A204.1 (cell line): ENCODE measurements around the gene CCDC88B.
A peak's percentile ranks its signal among the peaks of the same experiment; 100 is the strongest.
"Not testable (repeated sequence)": the region's sequence is repeated elsewhere in the genome, so short reads cannot be mapped to it uniquely, and the experiment has no call there.

Experiments used
- FAIRE-seq: peaks from 2 replicates; lab custom pipeline; 2012; peaks lifted over from hg19 to GRCh38; lab: Jason Lieb, UNC

The CCDC88B gene

DNA sequence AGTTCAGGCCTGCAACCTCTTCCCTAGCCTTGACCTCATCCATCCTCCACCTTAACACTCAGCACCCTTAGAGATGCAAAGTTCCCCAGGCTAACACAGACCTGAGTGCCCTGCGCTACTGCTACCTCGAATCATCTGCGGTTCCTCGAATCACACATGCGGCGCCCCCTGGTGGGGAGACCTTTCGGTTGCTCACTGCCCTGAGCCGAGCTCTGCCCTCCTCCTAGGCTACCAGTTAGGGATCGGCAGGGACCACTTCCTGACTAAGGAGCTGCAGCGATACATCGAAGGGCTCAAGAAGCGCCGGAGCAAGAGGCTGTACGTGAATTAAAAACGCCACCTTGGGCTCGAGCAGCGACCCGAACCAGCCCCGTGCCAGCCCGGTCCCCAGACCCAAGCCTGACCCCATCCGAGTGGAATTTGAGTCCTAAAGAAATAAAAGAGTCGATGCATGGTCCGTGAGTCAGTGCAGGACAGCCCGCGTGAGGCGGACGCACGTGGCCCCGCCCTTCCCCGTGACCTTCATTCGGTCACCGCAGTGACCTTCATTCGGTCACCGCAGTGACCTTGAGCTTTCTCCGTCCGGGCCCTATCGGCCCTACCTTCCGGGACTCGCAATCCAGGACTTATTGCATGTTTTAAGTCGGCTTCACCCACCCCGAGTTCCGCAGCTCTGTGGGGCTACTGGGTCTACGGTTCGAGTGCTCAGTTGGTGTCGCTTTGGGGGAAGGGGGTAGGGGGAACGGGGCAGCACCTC, 35.5 kb upstream of the CCDC88B start:
- FAIRE-seq: no peak

DNA sequence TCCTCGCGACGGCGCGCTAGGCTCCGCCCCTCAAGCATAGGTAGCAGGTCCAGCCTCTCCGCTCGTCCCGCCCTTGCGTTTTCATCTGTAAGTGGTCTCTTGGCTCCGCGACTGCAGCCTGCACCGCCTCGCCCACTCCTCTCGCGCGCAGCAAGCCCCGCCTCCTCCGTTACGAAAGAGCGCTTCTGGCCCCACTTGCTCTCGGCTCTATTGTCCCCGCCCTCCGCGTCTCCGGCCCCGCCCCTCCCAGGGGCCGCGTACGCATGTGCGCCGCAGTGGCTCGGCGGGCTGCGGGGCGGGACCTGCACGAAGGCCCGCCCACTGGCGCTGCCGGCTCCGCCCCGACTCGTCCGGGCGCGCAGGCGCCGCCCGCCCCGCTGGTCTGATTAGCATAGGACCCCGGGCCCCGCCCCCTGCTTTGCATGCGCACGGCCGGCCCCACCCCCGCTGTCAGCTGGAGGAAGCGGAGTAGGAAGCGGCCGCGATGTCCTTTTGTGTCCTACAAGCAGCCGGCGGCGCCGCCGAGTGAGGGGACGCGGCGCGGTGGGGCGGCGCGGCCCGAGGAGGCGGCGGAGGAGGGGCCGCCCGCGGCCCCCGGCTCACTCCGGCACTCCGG, 34.8 kb upstream of the CCDC88B start, which contains the start of gene ESRRA:
TSS of gene ESRRA (plus strand) at position 450 of the 616 bp plus-strand sequence. CDS start 1,656 bp downstream, outside the sequence.
- FAIRE-seq: peak; percentile 47

DNA sequence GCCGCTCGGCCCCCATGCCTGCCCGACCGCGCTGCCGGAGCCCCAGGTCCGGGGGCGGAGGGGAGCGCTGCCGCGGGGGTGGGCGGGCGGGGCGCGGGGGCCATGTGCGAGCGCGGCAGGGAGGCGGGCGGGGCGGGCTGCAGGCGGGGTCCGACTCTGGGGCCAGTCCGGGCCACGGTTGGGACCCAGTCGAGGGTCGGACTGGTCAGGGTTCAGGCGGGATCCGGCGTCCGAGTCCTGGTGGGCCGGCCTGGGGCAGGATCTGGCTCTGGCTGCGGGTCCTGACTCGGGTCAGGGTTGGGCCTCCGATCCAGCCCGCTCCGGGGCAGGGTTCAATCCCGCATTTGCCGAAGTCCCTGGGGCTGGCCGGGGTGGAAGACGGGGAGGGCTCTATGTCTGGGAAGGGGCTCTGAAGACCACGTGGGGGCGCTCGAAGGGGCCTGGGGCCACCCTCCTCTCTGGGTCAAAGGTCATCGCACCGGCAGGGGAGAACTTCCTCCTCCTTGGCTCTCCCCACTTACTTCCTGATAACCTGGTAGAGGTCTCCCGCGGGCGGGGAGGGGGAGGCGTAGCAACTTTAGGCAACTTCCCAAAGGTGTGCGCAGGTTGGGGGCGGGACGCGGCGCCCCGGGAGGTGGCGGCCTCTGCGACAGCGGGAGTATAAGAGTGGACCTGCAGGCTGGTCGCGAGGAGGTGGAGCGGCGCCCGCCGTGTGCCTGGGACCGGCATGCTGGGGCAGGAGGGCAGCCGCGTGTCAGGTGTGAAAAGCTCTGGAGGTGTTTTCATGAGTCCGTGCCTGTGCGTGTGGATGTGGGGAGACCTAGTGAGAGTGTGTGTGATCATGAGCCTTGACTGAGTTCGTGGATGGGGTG, 34.1 kb upstream of the CCDC88B start:
- FAIRE-seq: no peak

DNA sequence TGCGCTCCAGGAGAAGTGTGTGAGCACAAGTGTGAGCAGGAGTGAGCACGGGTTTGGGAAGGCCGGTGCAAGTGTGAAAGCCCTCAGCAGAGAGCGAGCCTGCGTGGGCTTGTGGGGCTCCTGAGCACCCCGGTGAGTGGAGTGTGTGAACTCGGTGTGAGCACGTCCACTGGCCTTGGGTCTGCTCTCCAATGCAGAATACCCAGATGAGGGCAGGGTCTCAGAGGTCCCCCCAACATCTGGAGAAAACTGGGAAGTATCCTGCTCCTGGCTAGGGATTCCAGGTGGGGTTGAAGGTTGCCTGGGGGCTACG, 33.5 kb upstream of the CCDC88B start:
- FAIRE-seq: no peak

DNA sequence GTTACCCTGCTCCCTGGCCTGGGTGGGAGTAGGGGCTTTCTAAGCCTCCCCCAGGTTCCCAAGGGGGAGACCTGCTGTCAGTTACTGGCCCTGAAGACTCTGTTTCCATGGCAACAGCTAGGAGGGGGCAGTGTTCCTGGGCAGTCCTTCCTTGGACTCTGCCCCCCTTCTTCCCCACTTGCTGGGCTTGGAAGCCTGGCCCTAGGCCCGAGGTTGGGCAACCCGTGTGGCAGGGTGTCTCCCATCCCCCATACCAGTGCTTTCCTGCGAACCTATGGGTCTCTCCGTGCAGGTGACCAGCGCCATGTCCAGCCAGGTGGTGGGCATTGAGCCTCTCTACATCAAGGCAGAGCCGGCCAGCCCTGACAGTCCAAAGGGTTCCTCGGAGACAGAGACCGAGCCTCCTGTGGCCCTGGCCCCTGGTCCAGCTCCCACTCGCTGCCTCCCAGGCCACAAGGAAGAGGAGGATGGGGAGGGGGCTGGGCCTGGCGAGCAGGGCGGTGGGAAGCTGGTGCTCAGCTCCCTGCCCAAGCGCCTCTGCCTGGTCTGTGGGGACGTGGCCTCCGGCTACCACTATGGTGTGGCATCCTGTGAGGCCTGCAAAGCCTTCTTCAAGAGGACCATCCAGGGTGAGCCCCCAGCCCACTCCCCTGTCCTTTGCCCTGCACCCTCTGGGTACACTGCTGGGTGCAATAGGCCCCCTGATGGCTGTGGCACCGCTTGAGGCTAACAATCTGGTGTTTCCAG, 33.0 kb upstream of the CCDC88B start:
- no peak for FAIRE-seq

GRCh38 chr11:64307795-64308194, 32.2 kb upstream of the CCDC88B start:
- FAIRE-seq: not testable (repeated sequence)

GRCh38 chr11:64312947-64313346, 27.1 kb upstream of the CCDC88B start:
- FAIRE-seq: no peak

DNA sequence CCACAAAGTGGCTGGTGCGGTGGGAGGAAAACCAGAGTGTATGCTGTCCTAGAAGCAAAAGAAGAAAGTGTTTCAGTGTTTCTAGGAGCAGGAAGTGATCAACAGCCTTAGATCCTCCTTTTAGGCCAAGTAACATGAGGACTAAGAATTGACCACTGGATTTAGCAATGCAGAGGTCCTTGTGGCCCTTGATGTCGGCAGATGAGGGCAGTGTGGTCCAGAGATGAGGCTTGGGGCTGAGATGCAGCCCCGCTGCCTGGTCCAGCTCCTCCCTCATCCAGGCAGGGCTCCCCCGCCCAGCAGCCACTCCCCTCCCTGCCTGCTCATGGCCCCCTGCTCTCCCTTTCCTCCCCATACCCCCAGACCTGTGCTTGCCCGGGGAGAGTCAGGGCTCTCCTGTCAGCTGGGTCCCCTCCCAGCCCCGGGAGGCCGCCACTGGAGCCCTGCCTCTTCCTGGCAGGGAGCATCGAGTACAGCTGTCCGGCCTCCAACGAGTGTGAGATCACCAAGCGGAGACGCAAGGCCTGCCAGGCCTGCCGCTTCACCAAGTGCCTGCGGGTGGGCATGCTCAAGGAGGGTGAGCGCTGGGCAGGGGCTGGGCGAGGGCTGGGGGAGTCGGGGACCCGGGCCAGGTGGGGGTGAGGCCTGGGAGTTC, 26.4 kb upstream of the CCDC88B start:
- no peak for FAIRE-seq

GRCh38 chr11:64314146-64314804, 25.7 kb upstream of the CCDC88B start:
- FAIRE-seq: no peak

GRCh38 chr11:64314805-64315561, 25.0 kb upstream of the CCDC88B start:
- FAIRE-seq: no peak

- FAIRE-seq: not testable (repeated sequence)
Observed at GRCh38 chr11:64315667-64316526, 24.1 kb upstream of the CCDC88B start.

DNA sequence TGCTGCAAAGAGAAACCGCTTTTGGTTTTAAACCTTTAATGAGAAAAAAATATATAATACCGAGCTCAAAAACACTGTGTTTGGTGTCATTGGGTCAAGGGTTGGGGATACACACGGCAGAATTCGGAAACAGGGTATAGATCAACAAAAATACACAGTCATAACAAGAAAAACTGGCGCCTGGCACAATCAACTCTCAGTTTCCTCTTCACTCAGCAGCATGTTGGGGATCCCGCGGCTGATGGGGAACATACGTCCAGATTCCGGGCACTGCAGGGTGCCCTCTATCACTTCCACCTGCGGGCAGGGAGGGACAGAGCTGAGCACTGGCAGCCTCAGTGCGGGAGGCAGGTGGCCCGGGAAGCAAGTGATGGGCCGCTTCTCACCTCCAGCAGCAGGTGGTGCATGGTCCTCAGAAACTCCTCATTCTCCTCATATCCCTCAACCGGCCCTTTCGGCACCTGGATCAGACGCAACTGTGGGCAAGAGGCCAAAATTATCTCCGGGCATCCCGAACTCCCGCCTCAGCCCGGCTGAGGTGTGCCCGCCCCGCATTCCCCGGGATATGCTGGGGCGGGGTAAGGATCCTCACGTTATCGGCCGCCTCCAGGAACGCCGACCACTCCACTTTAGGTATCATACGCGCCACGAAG, 23.2 kb upstream of the CCDC88B start:
- no peak for FAIRE-seq

- FAIRE-seq: peak; percentile 97
Observed at GRCh38 chr11:64317325-64317960, 22.6 kb upstream of the CCDC88B start, which contains the start of gene TRMT112. TRMT112 (minus strand) TSS chr11:64317559; CDS start chr11:64317526, 33 bp downstream.

DNA sequence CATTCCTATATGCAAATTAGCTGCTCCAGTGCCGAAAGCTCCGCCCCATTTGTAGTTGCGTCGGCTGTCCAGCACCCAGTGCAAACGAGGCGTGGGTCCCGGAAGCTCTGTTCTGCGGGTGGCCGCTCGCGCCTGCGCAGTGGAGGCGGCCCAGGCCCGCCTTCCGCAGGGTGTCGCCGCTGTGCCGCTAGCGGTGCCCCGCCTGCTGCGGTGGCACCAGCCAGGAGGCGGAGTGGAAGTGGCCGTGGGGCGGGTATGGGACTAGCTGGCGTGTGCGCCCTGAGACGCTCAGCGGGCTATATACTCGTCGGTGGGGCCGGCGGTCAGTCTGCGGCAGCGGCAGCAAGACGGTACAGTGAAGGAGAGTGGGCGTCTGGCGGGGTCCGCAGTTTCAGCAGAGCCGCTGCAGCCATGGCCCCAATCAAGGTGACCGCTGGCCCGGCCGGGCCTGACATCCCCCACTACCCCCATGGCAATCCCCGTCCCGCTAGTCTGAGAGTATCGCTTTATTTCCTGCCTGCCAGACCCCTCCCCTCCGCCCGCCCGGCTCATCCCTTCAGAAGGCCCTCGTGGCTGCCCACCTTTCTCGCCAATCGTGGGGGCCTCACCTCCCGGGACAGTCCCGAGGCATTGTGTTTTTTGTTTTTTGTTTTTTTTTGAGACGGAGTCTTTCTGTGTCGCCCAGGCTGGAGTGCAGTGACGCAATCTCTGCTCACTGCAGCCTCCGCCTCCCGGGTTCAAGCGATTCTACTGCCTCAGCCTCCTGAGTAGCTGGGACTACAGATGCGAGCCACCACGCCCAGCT, 21.8 kb upstream of the CCDC88B start, which contains the start of gene PRDX5:
TSS of gene PRDX5 (plus strand) at position 161 of the 805 bp plus-strand sequence. CDS start at position 256, 95 bp downstream.
- peak; percentile 48 for FAIRE-seq

DNA sequence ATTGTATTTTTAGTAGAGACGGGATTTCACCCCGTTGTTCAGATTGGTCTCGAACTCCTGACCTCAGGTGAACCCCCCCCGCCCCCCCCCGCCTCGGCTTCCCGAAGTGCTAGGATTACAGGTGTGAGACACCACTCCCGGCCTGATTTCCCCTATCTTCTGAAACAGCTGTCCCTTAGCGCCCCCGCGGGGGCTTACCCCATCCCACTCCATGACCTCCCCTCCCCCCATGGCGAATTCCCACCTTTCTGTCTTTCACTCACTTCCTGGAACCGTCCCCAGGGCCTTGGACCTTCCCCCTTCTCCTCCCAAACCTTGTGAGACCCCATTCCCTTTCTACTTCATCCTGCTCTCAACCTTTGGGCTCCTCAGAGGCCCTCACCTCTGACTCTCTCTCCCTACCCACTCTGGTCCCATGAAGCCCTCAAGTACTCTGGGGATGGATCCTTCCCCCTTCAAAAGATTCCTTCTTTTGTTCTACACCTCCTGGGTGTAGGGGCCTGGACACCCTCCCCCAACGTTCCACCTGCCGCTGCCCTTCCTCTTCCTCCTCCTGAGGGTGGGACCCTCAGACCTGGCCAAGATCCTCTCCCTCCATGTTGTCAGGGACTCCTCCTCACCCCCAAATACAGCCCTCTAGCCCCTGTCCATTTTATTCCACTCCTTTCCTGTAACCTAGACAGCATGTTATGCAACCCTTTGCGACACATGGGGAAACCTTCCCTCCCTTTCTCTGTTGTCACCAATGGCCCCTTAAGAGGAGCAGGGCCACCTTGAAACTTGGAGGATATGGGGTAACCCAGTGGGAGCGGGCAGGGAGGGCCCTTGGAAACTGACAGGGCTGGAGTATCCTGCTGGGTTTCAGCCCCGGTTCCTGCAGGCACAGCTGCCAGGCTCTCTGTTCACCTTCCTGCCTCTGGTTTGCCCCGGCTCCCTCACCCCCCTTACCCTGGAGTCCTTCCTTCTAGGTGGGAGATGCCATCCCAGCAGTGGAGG, 20.9 kb upstream of the CCDC88B start:
- no peak for FAIRE-seq

- no peak for FAIRE-seq
Observed at GRCh38 chr11:64320556-64320955, 19.4 kb upstream of the CCDC88B start.
